GM19099 (cell line): ENCODE measurements around the gene MLXIPL.

Experiments used
- POLR2A ChIP-seq: IDR thresholded peaks from 3 replicates; pipeline ENCODE4 v1.6.1; 2011; ENCODE audit warnings: low read depth; ENCODE audit not compliant: insufficient read length; ENCODE audit errors: extremely low read depth

The MLXIPL gene

GRCh38 chr7:73623798-73624668 is at the start of gene MLXIPL:
Gene MLXIPL, minus strand, starts transcription at chr7:73624522. Its CDS starts 30 bp downstream, at chr7:73624492.
- no peak for TF ChIP-seq POLR2A

- no peak for TF ChIP-seq POLR2A
These were observed 47.6 kb upstream of the MLXIPL start for GRCh38 chr7:73671857-73672445.

GRCh38 chr7:73671322-73671661 is 47.0 kb upstream of the MLXIPL start:
- TF ChIP-seq POLR2A, result no peak

- no peak for TF ChIP-seq POLR2A
These were observed 45.6 kb upstream of the MLXIPL start for GRCh38 chr7:73669858-73670385.

GRCh38 chr7:73669288-73669701 is 45.0 kb upstream of the MLXIPL start:
- TF ChIP-seq POLR2A, result no peak

- no peak for TF ChIP-seq POLR2A
These were observed 44.5 kb upstream of the MLXIPL start for GRCh38 chr7:73668886-73669230.

- no peak for TF ChIP-seq POLR2A
These were observed 44.0 kb upstream of the MLXIPL start for GRCh38 chr7:73668103-73668885.

- TF ChIP-seq POLR2A, result no peak
These were observed 43.2 kb upstream of the MLXIPL start, which contains the start of gene VPS37D for GRCh38 chr7:73667344-73668102. Gene VPS37D, plus strand, starts transcription at chr7:73667831. Its CDS starts 128 bp downstream, at chr7:73667959.

- TF ChIP-seq POLR2A, result no peak
These were observed 38.7 kb upstream of the MLXIPL start for GRCh38 chr7:73663033-73663432.

- TF ChIP-seq POLR2A, result no peak
These were observed 35.7 kb upstream of the MLXIPL start for GRCh38 chr7:73659983-73660382.

- TF ChIP-seq POLR2A, result no peak
These were observed 28.2 kb upstream of the MLXIPL start for GRCh38 chr7:73652541-73652949.

- no peak for TF ChIP-seq POLR2A
These were observed 26.2 kb upstream of the MLXIPL start for GRCh38 chr7:73650524-73650923.

- TF ChIP-seq POLR2A, result no peak
These were observed 25.3 kb upstream of the MLXIPL start for GRCh38 chr7:73649576-73649975.

GRCh38 chr7:73648593-73649332 is 24.4 kb upstream of the MLXIPL start:
- TF ChIP-seq POLR2A, result no peak
